ENCODE results near the gene BEND7.
A peak's percentile ranks its signal among the peaks of the same experiment; 100 is the strongest.
"Not testable (repeated sequence)": the region's sequence is repeated elsewhere in the genome, so short reads cannot be mapped to it uniquely, and the experiment has no call there.

The BEND7 gene

GRCh38 chr10:13427943-13428342, 100.9 kb downstream of the BEND7 start:
- DNase-seq (ENCODE audit: low spot score); FAIRE-seq: not testable (repeated sequence)

- FAIRE-seq = no peak
Measured at GRCh38 chr10:13425397-13425796, 103.4 kb downstream of the BEND7 start.

GRCh38 chr10:13422800-13423199, 106.0 kb downstream of the BEND7 start:
- DNase-seq (ENCODE audit: low spot score) (no peak), FAIRE-seq (no peak)

More at GRCh38 chr10:13425397-13425796, 103.4 kb downstream of the BEND7 start:
- DNase-seq (ENCODE audit: low spot score) = no peak

GRCh38 chr10:13421382-13421917, 107.4 kb downstream of the BEND7 start:
- DNase-seq (ENCODE audit: low spot score) (no peak), FAIRE-seq (no peak)

GRCh38 chr10:13420532-13421307, 108.1 kb downstream of the BEND7 start:
- no peak for DNase-seq (ENCODE audit: low spot score)
- no peak for FAIRE-seq

GRCh38 chr10:13417459-13418126, 111.2 kb downstream of the BEND7 start:
- FAIRE-seq (peak; percentile 74), DNase-seq (ENCODE audit: low spot score) (peak; percentile 45)

GRCh38 chr10:13416760-13417159, 112.1 kb downstream of the BEND7 start:
- no peak for FAIRE-seq

GRCh38 chr10:13414855-13415254, 114.0 kb downstream of the BEND7 start:
- DNase-seq (ENCODE audit: low spot score) = no peak
- no peak for FAIRE-seq

More at GRCh38 chr10:13416760-13417159, 112.1 kb downstream of the BEND7 start:
- no peak for DNase-seq (ENCODE audit: low spot score)

GRCh38 chr10:13414137-13414536, 114.7 kb downstream of the BEND7 start:
- DNase-seq (ENCODE audit: low spot score) = no peak
- no peak for FAIRE-seq

GRCh38 chr10:13412894-13413293, 115.9 kb downstream of the BEND7 start:
- FAIRE-seq (no peak), DNase-seq (ENCODE audit: low spot score) (no peak)

- FAIRE-seq = no peak
- no peak for DNase-seq (ENCODE audit: low spot score)
Measured at GRCh38 chr10:13404791-13405190, 124.0 kb downstream of the BEND7 start.

- DNase-seq (ENCODE audit: low spot score) (no peak), FAIRE-seq (no peak)
Measured at GRCh38 chr10:13404305-13404759, 124.5 kb downstream of the BEND7 start.

- not testable (repeated sequence) for FAIRE-seq; DNase-seq (ENCODE audit: low spot score)
Measured at GRCh38 chr10:13403426-13403825, 125.4 kb downstream of the BEND7 start.

GRCh38 chr10:13402021-13402420, 126.8 kb downstream of the BEND7 start:
- DNase-seq (ENCODE audit: low spot score) = no peak
- no peak for FAIRE-seq

- FAIRE-seq (no peak), DNase-seq (ENCODE audit: low spot score) (no peak)
Measured at GRCh38 chr10:13401142-13401541, 127.7 kb downstream of the BEND7 start.

GRCh38 chr10:13400196-13400965, 128.4 kb downstream of the BEND7 start:
- DNase-seq (ENCODE audit: low spot score) (no peak), FAIRE-seq (no peak)

- FAIRE-seq (no peak), DNase-seq (ENCODE audit: low spot score) (no peak)
Measured at GRCh38 chr10:13399752-13400151, 129.1 kb downstream of the BEND7 start.

- DNase-seq (ENCODE audit: low spot score) (no peak), FAIRE-seq (no peak)
Measured at GRCh38 chr10:13399236-13399635, 129.6 kb downstream of the BEND7 start.

- DNase-seq (ENCODE audit: low spot score) (no peak), FAIRE-seq (no peak)
Measured at GRCh38 chr10:13397052-13397451, 131.8 kb downstream of the BEND7 start.

- DNase-seq (ENCODE audit: low spot score) = no peak
- FAIRE-seq = no peak
Measured at GRCh38 chr10:13396369-13396768, 132.4 kb downstream of the BEND7 start.

- no peak for DNase-seq (ENCODE audit: low spot score)
Measured at GRCh38 chr10:13395540-13395939, 133.3 kb downstream of the BEND7 start.

GRCh38 chr10:13393640-13394039, 135.2 kb downstream of the BEND7 start:
- DNase-seq (ENCODE audit: low spot score) (no peak), FAIRE-seq (no peak)

More at GRCh38 chr10:13395540-13395939, 133.3 kb downstream of the BEND7 start:
- FAIRE-seq = no peak
